Neuron (in vitro differentiated cells): Measurements from ENCODE around the gene SLC48A1.

ENCODE experiments used
- H2AFZ ChIP-seq: one replicate; pipeline ENCODE4 v1.6.1; 2013; ENCODE audit warnings: low read depth, mild to moderate bottlenecking, inconsistent platforms, low read length, moderate library complexity
- H3K27me3 ChIP-seq: one replicate; pipeline ENCODE4 v1.6.1; 2013; ENCODE audit warnings: low read length; ENCODE audit not compliant: insufficient read depth
- H3K36me3 ChIP-seq: one replicate; pipeline ENCODE4 v1.6.1; 2013; ENCODE audit warnings: low read length; ENCODE audit not compliant: insufficient read depth
- H3K4me1 ChIP-seq: one replicate; pipeline ENCODE4 v1.6.1; 2013; ENCODE audit warnings: low read length; ENCODE audit not compliant: insufficient read depth
- H3K4me3 ChIP-seq: 2 replicates; pipeline ENCODE4 v1.5.1; 2013; ENCODE audit warnings: mild to moderate bottlenecking, low read length, moderate library complexity
- H3K9me3 ChIP-seq: one replicate; pipeline ENCODE4 v1.6.1; 2013; ENCODE audit warnings: low read length

SLC48A1 gene

DNA sequence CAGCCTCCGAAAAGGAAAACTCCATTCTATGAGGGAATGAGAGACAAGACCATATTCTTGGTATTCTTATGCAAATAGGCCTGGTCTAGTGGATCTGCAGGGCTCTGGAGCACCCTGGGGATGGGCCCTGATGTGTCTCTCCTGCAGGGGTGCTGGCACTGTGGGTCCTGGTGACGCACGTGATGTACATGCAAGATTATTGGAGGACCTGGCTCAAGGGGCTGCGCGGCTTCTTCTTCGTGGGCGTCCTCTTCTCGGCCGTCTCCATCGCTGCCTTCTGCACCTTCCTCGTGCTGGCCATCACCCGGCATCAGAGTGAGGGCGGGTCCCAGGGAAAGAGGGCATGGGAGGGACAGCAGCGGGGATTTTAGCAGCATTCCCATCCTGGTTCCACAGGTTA lies 5.8 kb downstream of the SLC48A1 start:
- Histone ChIP-seq H3K9me3 (no peaks in the 10 kb centered on the region), H2AFZ (no peak overlapping the region), H3K4me1 (peaks cover 3% of the 10 kb centered on the region), H3K27me3 (no peaks in the 10 kb centered on the region), H3K4me3 (no peak overlapping the region), H3K36me3 (peaks cover 18% of the 10 kb centered on the region)

DNA sequence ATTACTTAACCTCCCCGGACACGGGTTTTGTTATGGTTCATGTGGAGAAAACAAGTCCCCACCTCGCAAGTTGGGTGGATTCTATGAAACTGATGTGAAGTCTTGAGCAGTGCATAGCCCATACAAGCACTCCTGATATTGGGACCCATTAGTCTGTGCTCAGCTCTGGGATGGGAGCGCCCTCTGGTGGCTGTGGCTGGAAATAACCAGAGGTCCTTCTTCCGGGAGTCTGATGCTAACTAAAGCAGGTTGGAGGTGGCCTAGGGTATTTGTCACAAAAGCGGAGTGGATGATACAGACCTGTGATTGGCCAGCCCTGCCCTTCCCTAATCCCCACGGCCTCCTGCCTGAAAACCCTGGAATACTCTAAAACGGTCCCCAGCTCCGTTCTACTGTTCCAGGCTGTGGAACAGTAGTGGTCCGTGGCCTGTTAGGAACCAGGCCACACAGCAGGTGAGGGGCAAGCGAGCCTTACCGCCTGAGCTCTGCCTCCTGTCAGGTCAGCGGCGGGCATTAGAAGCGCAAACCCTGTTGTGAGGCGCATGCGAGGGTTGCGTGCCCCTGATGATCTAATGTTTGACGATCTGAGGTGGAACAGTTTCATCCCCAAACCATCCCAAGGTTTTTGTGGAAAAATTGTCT lies 6.4 kb downstream of the SLC48A1 start:
- H3K4me3 ChIP-seq, result no peak overlapping the region
- H3K36me3 ChIP-seq, result peaks cover 23% of the 10 kb centered on the region
- no peaks in the 10 kb centered on the region for H3K9me3 ChIP-seq
- H3K27me3 ChIP-seq, result no peaks in the 10 kb centered on the region
- no peak overlapping the region for H2AFZ ChIP-seq
- H3K4me1 ChIP-seq, result no peaks in the 10 kb centered on the region

GRCh38 chr12:47779943-47780504 lies 7.0 kb downstream of the SLC48A1 start:
- Histone ChIP-seq H3K36me3 (peaks cover 29% of the 10 kb centered on the region), H3K4me3 (no peak overlapping the region), H3K4me1 (no peaks in the 10 kb centered on the region)

GRCh38 chr12:47781479-47782371 lies 8.7 kb downstream of the SLC48A1 start:
- no peaks in the 10 kb centered on the region for H3K9me3 ChIP-seq
- no peak overlapping the region for H3K4me3 ChIP-seq
- H3K36me3 ChIP-seq, result peaks cover 46% of the 10 kb centered on the region
- no peak overlapping the region for H2AFZ ChIP-seq
- no peaks in the 10 kb centered on the region for H3K4me1 ChIP-seq
- H3K27me3 ChIP-seq, result no peaks in the 10 kb centered on the region

More at GRCh38 chr12:47779943-47780504, 7.0 kb downstream of the SLC48A1 start:
- Histone ChIP-seq H3K27me3 (no peaks in the 10 kb centered on the region), H3K9me3 (no peaks in the 10 kb centered on the region), H2AFZ (no peak overlapping the region)

DNA sequence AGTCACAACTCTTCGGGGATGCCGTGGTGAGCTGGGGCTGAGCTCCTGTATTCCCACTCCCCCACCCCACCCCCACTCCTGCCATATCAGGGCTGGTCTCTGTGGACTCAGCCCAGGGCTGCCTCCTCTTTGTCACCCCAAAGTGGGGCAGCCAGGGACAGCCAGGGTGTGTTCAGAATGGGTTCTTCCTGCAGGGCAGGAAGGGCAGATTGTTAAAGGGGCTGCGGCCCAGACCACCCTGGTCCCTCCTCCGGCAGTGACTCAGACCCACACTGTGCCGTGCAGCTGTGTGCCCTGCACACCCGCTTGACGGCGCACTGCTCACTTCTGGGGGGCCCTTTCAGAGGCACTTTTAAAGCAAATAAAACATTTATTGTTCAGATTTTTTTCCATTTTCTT lies 9.3 kb downstream of the SLC48A1 start:
- Histone ChIP-seq H3K27me3 (no peaks in the 10 kb centered on the region), H3K36me3 (peaks cover 52% of the 10 kb centered on the region), H2AFZ (no peak overlapping the region), H3K4me3 (no peak overlapping the region), H3K4me1 (no peaks in the 10 kb centered on the region), H3K9me3 (no peaks in the 10 kb centered on the region)

- H3K4me3 ChIP-seq, result no peak overlapping the region
- H3K36me3 ChIP-seq, result peaks cover 60% of the 10 kb centered on the region
- H3K27me3 ChIP-seq, result no peaks in the 10 kb centered on the region
These were observed 10.2 kb downstream of the SLC48A1 start for GRCh38 chr12:47783024-47783755.

DNA sequence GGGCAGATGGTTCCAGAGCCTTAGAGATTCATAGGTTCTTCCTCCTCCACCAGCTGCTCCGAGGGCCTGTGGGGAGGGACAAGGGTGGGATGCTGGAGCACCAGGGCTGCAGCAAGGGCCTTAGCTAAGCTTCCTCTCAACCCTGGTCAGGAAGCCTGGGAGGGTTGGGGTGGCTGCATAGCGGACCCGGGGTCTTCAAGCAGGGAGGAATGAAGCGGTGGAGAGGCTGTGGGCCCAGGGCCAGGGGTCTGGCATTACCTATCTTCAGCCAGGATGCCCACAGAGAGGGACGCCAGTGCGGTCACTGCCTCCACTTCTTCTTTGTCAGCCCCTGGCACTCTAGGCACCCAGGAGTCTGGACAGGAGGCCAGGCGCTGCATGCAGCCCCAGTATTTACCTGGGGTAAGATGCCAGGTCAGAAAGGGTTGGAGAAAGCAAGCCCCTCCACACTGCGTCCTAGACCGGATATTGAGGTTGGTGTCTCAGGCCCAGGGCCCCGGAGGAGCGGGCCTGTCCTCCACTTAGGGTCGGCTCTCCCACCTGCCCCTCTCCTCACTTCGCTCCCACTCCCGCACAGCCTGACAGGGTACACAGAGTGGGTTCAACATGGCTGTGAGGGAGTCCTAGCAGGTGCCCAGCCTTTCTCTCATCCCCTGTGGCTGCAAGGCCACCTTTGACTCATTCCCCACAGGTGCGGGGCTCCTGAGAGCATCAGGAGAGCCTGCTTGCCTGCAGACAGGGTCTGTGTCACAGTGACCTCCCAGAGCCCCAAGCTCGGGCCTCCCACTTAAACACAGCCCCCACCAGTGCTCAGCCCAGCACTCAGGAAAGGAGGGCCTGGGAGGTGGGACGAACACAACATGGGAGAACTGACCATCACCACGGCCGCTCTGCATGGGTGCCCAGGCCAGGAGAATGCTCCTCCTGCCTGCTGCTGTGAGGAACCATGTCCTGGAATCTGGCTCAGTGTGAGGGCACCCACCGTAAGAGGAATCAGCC lies 11.1 kb downstream of the SLC48A1 start:
- Histone ChIP-seq H2AFZ (no peak overlapping the region), H3K4me3 (no peak overlapping the region), H3K9me3 (no peaks in the 10 kb centered on the region), H3K27me3 (no peaks in the 10 kb centered on the region), H3K36me3 (peaks cover 69% of the 10 kb centered on the region), H3K4me1 (no peaks in the 10 kb centered on the region)

More at GRCh38 chr12:47783024-47783755, 10.2 kb downstream of the SLC48A1 start:
- H2AFZ ChIP-seq, result no peak overlapping the region
- H3K9me3 ChIP-seq, result no peaks in the 10 kb centered on the region
- no peaks in the 10 kb centered on the region for H3K4me1 ChIP-seq

DNA sequence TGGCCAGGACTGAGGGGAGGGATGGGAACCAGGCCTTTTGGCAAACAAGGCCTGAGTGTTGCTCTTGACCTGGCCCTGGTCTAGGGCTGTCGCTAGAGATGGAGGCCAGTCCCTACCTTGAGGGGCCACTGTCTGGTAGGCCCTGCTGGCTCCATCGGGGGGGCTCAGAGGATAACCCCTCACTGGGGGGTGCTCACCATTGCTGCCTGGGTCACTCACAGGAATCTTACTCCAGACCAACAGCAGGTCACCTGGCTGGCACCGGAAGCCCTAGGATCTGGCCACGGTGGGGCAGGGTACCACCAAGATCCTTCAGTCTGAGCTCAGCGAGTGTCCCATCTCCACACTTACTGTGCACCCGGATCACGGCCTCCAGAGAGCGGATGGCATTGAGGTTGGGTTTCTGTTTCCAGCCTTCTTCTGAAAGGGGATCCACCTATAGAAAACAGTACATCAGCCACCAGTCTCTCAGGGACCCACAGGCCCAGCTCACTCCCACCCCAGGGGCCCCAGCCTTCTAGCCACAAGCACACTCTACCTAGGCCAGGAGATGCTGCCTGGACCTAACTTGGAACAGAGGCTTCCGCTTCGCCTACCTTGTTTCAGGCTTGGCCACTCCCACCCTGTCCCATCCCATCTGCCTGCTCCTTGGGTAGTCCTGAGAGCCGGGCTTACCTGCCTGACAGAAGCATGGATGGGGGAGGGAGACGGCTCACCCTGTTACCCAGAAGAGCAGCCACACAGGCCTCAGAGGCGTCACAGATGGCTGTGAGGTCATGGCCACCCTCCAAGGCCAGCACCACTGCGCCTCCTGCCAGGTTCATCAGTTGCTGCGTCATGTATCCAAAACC lies 12.2 kb downstream of the SLC48A1 start:
- Histone ChIP-seq H2AFZ (no peak overlapping the region), H3K27me3 (no peaks in the 10 kb centered on the region), H3K4me3 (no peak overlapping the region), H3K4me1 (no peaks in the 10 kb centered on the region), H3K36me3 (peaks cover 80% of the 10 kb centered on the region), H3K9me3 (no peaks in the 10 kb centered on the region)

DNA sequence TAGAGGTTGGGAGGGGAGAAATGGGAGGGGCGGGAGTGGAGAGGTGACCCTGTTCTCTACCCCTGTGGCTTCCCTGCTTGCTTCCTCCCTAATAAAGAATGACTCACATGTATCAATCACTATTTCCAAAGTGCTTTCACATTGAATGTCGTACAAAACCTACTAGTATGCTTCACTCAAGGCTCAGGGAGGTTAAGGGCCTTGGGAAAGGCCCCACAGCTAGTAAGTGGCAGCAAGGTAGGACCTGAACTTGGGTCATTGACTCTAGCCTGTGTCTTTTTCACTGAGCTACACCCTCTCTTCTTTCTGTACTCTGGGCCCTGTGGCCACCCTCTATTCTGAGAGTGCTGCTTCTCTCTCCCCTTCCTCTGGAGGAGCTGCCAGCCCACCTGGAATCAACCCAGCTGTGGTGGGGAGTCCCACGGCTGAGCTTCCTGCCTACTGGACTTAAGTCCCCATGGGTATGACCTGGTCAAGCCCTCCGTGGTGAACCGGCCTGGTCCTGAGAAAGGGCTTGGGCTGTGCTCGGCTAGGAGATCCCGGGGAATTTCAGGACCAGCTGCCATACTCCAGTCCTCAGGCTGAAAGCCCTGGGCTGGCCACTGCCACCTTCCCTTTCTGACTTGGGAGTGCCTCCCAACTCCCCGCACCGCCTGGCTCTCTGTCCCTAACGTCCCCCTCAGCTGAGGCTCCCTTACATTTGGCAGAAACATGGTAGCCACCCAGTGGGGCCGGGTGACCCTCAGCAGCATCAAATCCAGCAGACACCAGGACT lies 13.0 kb downstream of the SLC48A1 start:
- Histone ChIP-seq H3K9me3 (no peaks in the 10 kb centered on the region), H3K27me3 (no peaks in the 10 kb centered on the region), H2AFZ (no peak overlapping the region), H3K4me1 (no peaks in the 10 kb centered on the region), H3K4me3 (no peak overlapping the region), H3K36me3 (peaks cover 88% of the 10 kb centered on the region)

GRCh38 chr12:47786662-47787280 lies 13.7 kb downstream of the SLC48A1 start:
- Histone ChIP-seq H3K36me3 (peaks cover 94% of the 10 kb centered on the region), H2AFZ (no peak overlapping the region)

More at GRCh38 chr12:47786662-47787280, 13.7 kb downstream of the SLC48A1 start:
- Histone ChIP-seq H3K9me3 (no peaks in the 10 kb centered on the region), H3K4me1 (no peaks in the 10 kb centered on the region), H3K27me3 (no peaks in the 10 kb centered on the region), H3K4me3 (no peak overlapping the region)
